Stimulated activated naive CD8-positive, alpha-beta T cell treated with anti-CD3 and anti-CD28 coated beads, Interleukin-15, amount 100 ng/mL, for 72 hours (primary cell): ENCODE results near the gene SPOCK2.

Experiments used
- ATAC-seq: fragments of 150-1000 bp; cut with Tn5 transposase; 2 replicates; pipeline ENCODE4 v1.10.0; 2021; ENCODE audit warnings: mild to moderate bottlenecking, moderate library complexity
- DNase-seq, 2 donors: peaks; one replicate each; pipeline ENCODE4 v3.0.0; 2021 to 2022
- H3K27ac Mint-ChIP-seq, 2 donors: one replicate each; pipeline ENCODE4 v1.8.0; 2022; ENCODE audit warnings: mild to moderate bottlenecking in 2 of 2, mixed read lengths in 2 of 2, moderate library complexity in 2 of 2
- H3K27me3 Mint-ChIP-seq: one replicate; pipeline ENCODE4 v1.8.0; 2022; ENCODE audit warnings: mixed read lengths
- H3K4me1 Mint-ChIP-seq: one replicate; pipeline ENCODE4 v1.8.0; 2022; ENCODE audit warnings: mild to moderate bottlenecking, mixed read lengths
- H3K4me3 Mint-ChIP-seq, 2 donors: one replicate each; pipeline ENCODE4 v1.8.0; 2022; ENCODE audit warnings: mild to moderate bottlenecking in 2 of 2, mixed read lengths in 2 of 2, moderate library complexity in 1 of 2
- H3K9me3 Mint-ChIP-seq, 2 donors: one replicate each; pipeline ENCODE4 v1.8.0; 2022; ENCODE audit warnings: mixed read lengths in 2 of 2

The SPOCK2 gene

GRCh38 chr10:72085864-72086465 is 2.4 kb downstream of the SPOCK2 start:
- DNase-seq, result no peak
- no peaks in the 10 kb centered on the region for H3K9me3 Mint-ChIP-seq
- ATAC-seq, result no peak
- H3K27ac Mint-ChIP-seq, result peak overlapping the region; percentile 80 to 99
- peaks cover 78% of the 10 kb centered on the region for H3K4me1 Mint-ChIP-seq
- peak overlapping the region; percentile 86 to 98 for H3K4me3 Mint-ChIP-seq
- no peaks in the 10 kb centered on the region for H3K27me3 Mint-ChIP-seq

GRCh38 chr10:72085166-72085565 is 3.2 kb downstream of the SPOCK2 start:
- peak overlapping the region; percentile 79 to 95 for H3K27ac Mint-ChIP-seq
- H3K4me3 Mint-ChIP-seq, result peak overlapping the region; percentile 86 to 98
- H3K9me3 Mint-ChIP-seq, result no peaks in the 10 kb centered on the region
- ATAC-seq (no peak), DNase-seq (no peak)
- H3K4me1 Mint-ChIP-seq, result peaks cover 81% of the 10 kb centered on the region
- H3K27me3 Mint-ChIP-seq, result no peaks in the 10 kb centered on the region

GRCh38 chr10:72083790-72084459 is 4.4 kb downstream of the SPOCK2 start:
- peaks cover 81% of the 10 kb centered on the region for H3K4me1 Mint-ChIP-seq
- H3K27me3 Mint-ChIP-seq, result no peaks in the 10 kb centered on the region
- H3K4me3 Mint-ChIP-seq, result peak overlapping the region; percentile 86 to 98
- ATAC-seq (peak; percentile 65), DNase-seq (peak; percentile 71 to 80)
- H3K27ac Mint-ChIP-seq, result peak overlapping the region; percentile 71 to 81
- no peaks in the 10 kb centered on the region for H3K9me3 Mint-ChIP-seq

- peak overlapping the region; percentile 86 to 98 for H3K4me3 Mint-ChIP-seq
- H3K9me3 Mint-ChIP-seq, result no peaks in the 10 kb centered on the region
- peak overlapping the region; percentile 81 to 84 for H3K27ac Mint-ChIP-seq
- no peaks in the 10 kb centered on the region for H3K27me3 Mint-ChIP-seq
- peaks cover 85% of the 10 kb centered on the region for H3K4me1 Mint-ChIP-seq
- DNase-seq (no peak), ATAC-seq (peak; percentile 0)
Observed at GRCh38 chr10:72082856-72083789, 5.2 kb downstream of the SPOCK2 start.

GRCh38 chr10:72081772-72082590 is 6.4 kb downstream of the SPOCK2 start:
- Mint-ChIP-seq H3K9me3 (no peaks in the 10 kb centered on the region), H3K27me3 (no peaks in the 10 kb centered on the region), H3K4me1 (peaks cover 96% of the 10 kb centered on the region), H3K4me3 (peak overlapping the region; percentile 86 to 98), H3K27ac (peak overlapping the region; percentile 84 to 85)
- no peak for DNase-seq
- no peak for ATAC-seq

GRCh38 chr10:72081210-72081609 is 7.1 kb downstream of the SPOCK2 start:
- Mint-ChIP-seq H3K9me3 (no peaks in the 10 kb centered on the region), H3K4me3 (peak overlapping the region; percentile 73 to 78), H3K27me3 (no peaks in the 10 kb centered on the region), H3K27ac (peak overlapping the region; percentile 51 to 85), H3K4me1 (peaks cover 100% of the 10 kb centered on the region)
- no peak for DNase-seq
- ATAC-seq, result no peak

- ATAC-seq (peak; percentile 16), DNase-seq (no peak)
- peak overlapping the region; percentile 96 for H3K27ac Mint-ChIP-seq
- H3K4me3 Mint-ChIP-seq, result peak overlapping the region; percentile 78 to 88
- H3K27me3 Mint-ChIP-seq, result no peaks in the 10 kb centered on the region
- H3K9me3 Mint-ChIP-seq, result no peaks in the 10 kb centered on the region
- H3K4me1 Mint-ChIP-seq, result peaks cover 100% of the 10 kb centered on the region
Observed at GRCh38 chr10:72080042-72080975, 8.0 kb downstream of the SPOCK2 start.

- Mint-ChIP-seq H3K27ac (peak overlapping the region; percentile 38 to 96), H3K9me3 (no peaks in the 10 kb centered on the region), H3K27me3 (no peaks in the 10 kb centered on the region), H3K4me3 (peak overlapping the region; percentile 78 to 88), H3K4me1 (peaks cover 100% of the 10 kb centered on the region)
- DNase-seq, result peak; percentile 61 to 80
- ATAC-seq, result peak; percentile 62
Observed at GRCh38 chr10:72079356-72079755, 9.0 kb downstream of the SPOCK2 start.

GRCh38 chr10:72077275-72077990 is 10.9 kb downstream of the SPOCK2 start:
- ATAC-seq (no peak), DNase-seq (no peak)
- H3K9me3 Mint-ChIP-seq, result no peaks in the 10 kb centered on the region
- peaks cover 100% of the 10 kb centered on the region for H3K4me1 Mint-ChIP-seq
- H3K27ac Mint-ChIP-seq, result peak overlapping the region; percentile 86 to 92
- H3K4me3 Mint-ChIP-seq, result peak overlapping the region; percentile 75 to 78
- no peaks in the 10 kb centered on the region for H3K27me3 Mint-ChIP-seq

GRCh38 chr10:72076756-72077155 is 11.6 kb downstream of the SPOCK2 start:
- Mint-ChIP-seq H3K27ac (peak overlapping the region in 1 of 2 donors; percentile 70), H3K4me3 (peak overlapping the region; percentile 75 to 78), H3K9me3 (no peaks in the 10 kb centered on the region), H3K27me3 (no peaks in the 10 kb centered on the region), H3K4me1 (peaks cover 100% of the 10 kb centered on the region)
- ATAC-seq (no peak), DNase-seq (no peak)

GRCh38 chr10:72075376-72076115 is 12.8 kb downstream of the SPOCK2 start:
- H3K27me3 Mint-ChIP-seq, result no peaks in the 10 kb centered on the region
- H3K4me3 Mint-ChIP-seq, result peak overlapping the region; percentile 75 to 78
- H3K27ac Mint-ChIP-seq, result peak overlapping the region; percentile 65 to 77
- no peaks in the 10 kb centered on the region for H3K9me3 Mint-ChIP-seq
- peaks cover 100% of the 10 kb centered on the region for H3K4me1 Mint-ChIP-seq
- DNase-seq (no peak), ATAC-seq (peak; percentile 27)

- ATAC-seq, result no peak
- no peaks in the 10 kb centered on the region for H3K9me3 Mint-ChIP-seq
- H3K27ac Mint-ChIP-seq, result peak overlapping the region; percentile 81 to 82
- peaks cover 100% of the 10 kb centered on the region for H3K4me1 Mint-ChIP-seq
- no peak for DNase-seq
- peak overlapping the region; percentile 75 to 78 for H3K4me3 Mint-ChIP-seq
- H3K27me3 Mint-ChIP-seq, result no peaks in the 10 kb centered on the region
Observed at GRCh38 chr10:72074574-72075375, 13.6 kb downstream of the SPOCK2 start.
